ENCODE measurements around the gene GPC5. TPM values are rescaled to one million over a fixed set of nuclear protein-coding genes. Genes with fewer than 3 reads are reported as not detected.

Gene GPC5
- total and polyA plus RNA-seq, 4 donors, result 0.51 to 22.4 (median 2.0) TPM

DNA sequence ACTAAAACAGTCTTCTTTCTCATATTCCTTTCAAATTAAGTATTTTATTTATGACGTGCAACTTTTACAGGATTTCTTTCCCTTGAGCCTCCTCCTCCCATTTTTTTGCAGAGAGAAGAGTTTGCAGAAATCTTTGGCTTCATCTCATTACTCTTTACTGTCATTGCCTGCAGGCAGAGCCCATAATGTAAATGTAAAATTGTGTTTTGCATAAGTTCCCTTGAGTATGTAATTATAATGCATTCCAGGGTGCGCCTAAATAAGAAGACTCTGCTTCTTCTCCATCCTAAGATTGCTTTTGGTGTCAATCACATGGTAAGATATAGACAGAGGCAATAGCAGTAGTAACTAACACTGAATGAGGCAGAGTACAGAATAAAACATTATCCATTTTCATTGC, 27.9 kb upstream of the GPC5 start:
- WGBS, result 92% methylated on average over 2 of the region's 2 CpGs
- no peak for DNase-seq (ENCODE audit: low spot score)

More for the DNA sequence above, 27.9 kb upstream of the GPC5 start:
- no peak for TF ChIP-seq FOXA2 (IDR thresholded peaks at IDR 0.05)
- no peak for TF ChIP-seq HNF4A (conservative IDR thresholded peaks at IDR 0.05)
- TF ChIP-seq HNF4G (IDR thresholded peaks at IDR 0.05), result no peak
- TF ChIP-seq CTCF (IDR thresholded peaks at IDR 0.05; ENCODE audit: low read depth, low read length, missing input control), result no peak
- no peak for TF ChIP-seq GABPA (IDR thresholded peaks at IDR 0.05 in 1 of 2, conservative IDR thresholded peaks at IDR 0.05 in 1 of 2)
- no peak for TF ChIP-seq RXRA (IDR thresholded peaks at IDR 0.05)
- TF ChIP-seq EGR1 (IDR thresholded peaks at IDR 0.05; ENCODE audit: low read depth in 2 of 2), result no peak
- TF ChIP-seq, protein P1, sequence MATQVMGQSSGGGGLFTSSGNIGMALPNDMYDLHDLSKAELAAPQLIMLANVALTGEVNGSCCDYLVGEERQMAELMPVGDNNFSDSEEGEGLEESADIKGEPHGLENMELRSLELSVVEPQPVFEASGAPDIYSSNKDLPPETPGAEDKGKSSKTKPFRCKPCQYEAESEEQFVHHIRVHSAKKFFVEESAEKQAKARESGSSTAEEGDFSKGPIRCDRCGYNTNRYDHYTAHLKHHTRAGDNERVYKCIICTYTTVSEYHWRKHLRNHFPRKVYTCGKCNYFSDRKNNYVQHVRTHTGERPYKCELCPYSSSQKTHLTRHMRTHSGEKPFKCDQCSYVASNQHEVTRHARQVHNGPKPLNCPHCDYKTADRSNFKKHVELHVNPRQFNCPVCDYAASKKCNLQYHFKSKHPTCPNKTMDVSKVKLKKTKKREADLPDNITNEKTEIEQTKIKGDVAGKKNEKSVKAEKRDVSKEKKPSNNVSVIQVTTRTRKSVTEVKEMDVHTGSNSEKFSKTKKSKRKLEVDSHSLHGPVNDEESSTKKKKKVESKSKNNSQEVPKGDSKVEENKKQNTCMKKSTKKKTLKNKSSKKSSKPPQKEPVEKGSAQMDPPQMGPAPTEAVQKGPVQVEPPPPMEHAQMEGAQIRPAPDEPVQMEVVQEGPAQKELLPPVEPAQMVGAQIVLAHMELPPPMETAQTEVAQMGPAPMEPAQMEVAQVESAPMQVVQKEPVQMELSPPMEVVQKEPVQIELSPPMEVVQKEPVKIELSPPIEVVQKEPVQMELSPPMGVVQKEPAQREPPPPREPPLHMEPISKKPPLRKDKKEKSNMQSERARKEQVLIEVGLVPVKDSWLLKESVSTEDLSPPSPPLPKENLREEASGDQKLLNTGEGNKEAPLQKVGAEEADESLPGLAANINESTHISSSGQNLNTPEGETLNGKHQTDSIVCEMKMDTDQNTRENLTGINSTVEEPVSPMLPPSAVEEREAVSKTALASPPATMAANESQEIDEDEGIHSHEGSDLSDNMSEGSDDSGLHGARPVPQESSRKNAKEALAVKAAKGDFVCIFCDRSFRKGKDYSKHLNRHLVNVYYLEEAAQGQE (IDR thresholded peaks at IDR 0.05), result no peak
- TF ChIP-seq JUND (IDR thresholded peaks at IDR 0.05), result no peak
- TF ChIP-seq FOXA1 (IDR thresholded peaks at IDR 0.05), result no peak
- no peak for TF ChIP-seq TAF1 (conservative IDR thresholded peaks at IDR 0.05)
- TF ChIP-seq MAX (IDR thresholded peaks at IDR 0.05), result no peak
- no peak for TF ChIP-seq YY1 (IDR thresholded peaks at IDR 0.05)
- TF ChIP-seq, protein P2, sequence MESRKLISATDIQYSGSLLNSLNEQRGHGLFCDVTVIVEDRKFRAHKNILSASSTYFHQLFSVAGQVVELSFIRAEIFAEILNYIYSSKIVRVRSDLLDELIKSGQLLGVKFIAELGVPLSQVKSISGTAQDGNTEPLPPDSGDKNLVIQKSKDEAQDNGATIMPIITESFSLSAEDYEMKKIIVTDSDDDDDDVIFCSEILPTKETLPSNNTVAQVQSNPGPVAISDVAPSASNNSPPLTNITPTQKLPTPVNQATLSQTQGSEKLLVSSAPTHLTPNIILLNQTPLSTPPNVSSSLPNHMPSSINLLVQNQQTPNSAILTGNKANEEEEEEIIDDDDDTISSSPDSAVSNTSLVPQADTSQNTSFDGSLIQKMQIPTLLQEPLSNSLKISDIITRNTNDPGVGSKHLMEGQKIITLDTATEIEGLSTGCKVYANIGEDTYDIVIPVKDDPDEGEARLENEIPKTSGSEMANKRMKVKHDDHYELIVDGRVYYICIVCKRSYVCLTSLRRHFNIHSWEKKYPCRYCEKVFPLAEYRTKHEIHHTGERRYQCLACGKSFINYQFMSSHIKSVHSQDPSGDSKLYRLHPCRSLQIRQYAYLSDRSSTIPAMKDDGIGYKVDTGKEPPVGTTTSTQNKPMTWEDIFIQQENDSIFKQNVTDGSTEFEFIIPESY (IDR thresholded peaks at IDR 0.05), result no peak
- no peak for TF ChIP-seq ATF3 (IDR thresholded peaks at IDR 0.05)
- Histone ChIP-seq H3K27ac (ENCODE audit: low read depth in 1 of 2, low read length in 2 of 2) (no peak overlapping the region), H3K4me3 (ENCODE audit: low read depth in 1 of 3, low read length in 3 of 3) (no peak overlapping the region), H3K36me3 (ENCODE audit: control insufficient read depth in 4 of 4, insufficient read depth in 3 of 4, low read depth in 1 of 4, low read length in 3 of 4) (no peaks in the 10 kb centered on the region), H3K4me1 (ENCODE audit: control insufficient read depth in 4 of 4, insufficient read depth in 4 of 4, low read length in 3 of 4) (peaks cover 0 to 27% (median 13%) of the 10 kb centered on the region in 4 donors), H3K27me3 (ENCODE audit: control insufficient read depth in 4 of 4, insufficient read depth in 4 of 4, low read length in 3 of 4) (no peaks in the 10 kb centered on the region), H3K9ac (ENCODE audit: low read depth in 1 of 2, low read length in 2 of 2) (no peak overlapping the region), H3K9me3 (ENCODE audit: control insufficient read depth in 4 of 4, low read length in 3 of 4) (no peaks in the 10 kb centered on the region)
